ENCODE data around the gene COL9A3.
"Not testable (repeated sequence)": the region's sequence is repeated elsewhere in the genome, so short reads cannot be mapped to it uniquely, and the experiment has no call there.

The COL9A3 gene

GRCh38 chr20:62835931-62836861, 19.3 kb downstream of the COL9A3 start:
- no peak for DNase-seq (ENCODE audit: low spot score)

- DNase-seq (ENCODE audit: low spot score): no peak
Observed at GRCh38 chr20:62836967-62837490, 20.2 kb downstream of the COL9A3 start.

- no peak for DNase-seq (ENCODE audit: low spot score)
Observed at GRCh38 chr20:62837790-62838127, 20.9 kb downstream of the COL9A3 start.

GRCh38 chr20:62838128-62838891, 21.5 kb downstream of the COL9A3 start:
- no peak for DNase-seq (ENCODE audit: low spot score)

- no peak for DNase-seq (ENCODE audit: low spot score)
Observed at GRCh38 chr20:62839261-62839660, 22.4 kb downstream of the COL9A3 start.

GRCh38 chr20:62839816-62840215, 23.0 kb downstream of the COL9A3 start:
- no peak for DNase-seq (ENCODE audit: low spot score)

GRCh38 chr20:62840244-62841197, 23.7 kb downstream of the COL9A3 start:
- no peak for DNase-seq (ENCODE audit: low spot score)

GRCh38 chr20:62841705-62842212, 24.9 kb downstream of the COL9A3 start:
- DNase-seq (ENCODE audit: low spot score): no peak

GRCh38 chr20:62843656-62844055, 26.8 kb downstream of the COL9A3 start:
- no peak for DNase-seq (ENCODE audit: low spot score)

GRCh38 chr20:62844182-62844581, 27.3 kb downstream of the COL9A3 start:
- DNase-seq (ENCODE audit: low spot score): no peak

GRCh38 chr20:62845416-62846160, 28.7 kb downstream of the COL9A3 start:
- no peak for DNase-seq (ENCODE audit: low spot score)

- no peak for DNase-seq (ENCODE audit: low spot score)
Observed at GRCh38 chr20:62846166-62846890, 29.5 kb downstream of the COL9A3 start.

GRCh38 chr20:62848917-62849316, 32.1 kb downstream of the COL9A3 start:
- DNase-seq (ENCODE audit: low spot score): not testable (repeated sequence)

- DNase-seq (ENCODE audit: low spot score): no peak
Observed at GRCh38 chr20:62849431-62849830, 32.6 kb downstream of the COL9A3 start.

GRCh38 chr20:62850333-62850974, 33.6 kb downstream of the COL9A3 start:
- no peak for DNase-seq (ENCODE audit: low spot score)

- no peak for DNase-seq (ENCODE audit: low spot score)
Observed at GRCh38 chr20:62852196-62852595, 35.3 kb downstream of the COL9A3 start.

GRCh38 chr20:62852841-62853240, 36.0 kb downstream of the COL9A3 start:
- DNase-seq (ENCODE audit: low spot score): no peak

GRCh38 chr20:62853304-62853703, 36.5 kb downstream of the COL9A3 start:
- not testable (repeated sequence) for DNase-seq (ENCODE audit: low spot score)

GRCh38 chr20:62854121-62854520, 37.3 kb downstream of the COL9A3 start:
- DNase-seq (ENCODE audit: low spot score): no peak

- DNase-seq (ENCODE audit: low spot score): no peak
Observed at GRCh38 chr20:62855120-62855519, 38.3 kb downstream of the COL9A3 start.
